Activated CD8-positive, alpha-beta memory T cell treated with anti-CD3 and anti-CD28 coated beads, Interleukin-2, amount 50 U/mL, for 1 hour (primary cell): ENCODE data around the gene OR8G1.
"Not testable (repeated sequence)": the region's sequence is repeated elsewhere in the genome, so short reads cannot be mapped to it uniquely, and the experiment has no call there.

Source experiments
- DNase-seq: peaks from one replicate; pipeline ENCODE4 v3.0.0-alpha.2; 2020; ENCODE audit errors: extremely low read depth

The OR8G1 gene

DNA sequence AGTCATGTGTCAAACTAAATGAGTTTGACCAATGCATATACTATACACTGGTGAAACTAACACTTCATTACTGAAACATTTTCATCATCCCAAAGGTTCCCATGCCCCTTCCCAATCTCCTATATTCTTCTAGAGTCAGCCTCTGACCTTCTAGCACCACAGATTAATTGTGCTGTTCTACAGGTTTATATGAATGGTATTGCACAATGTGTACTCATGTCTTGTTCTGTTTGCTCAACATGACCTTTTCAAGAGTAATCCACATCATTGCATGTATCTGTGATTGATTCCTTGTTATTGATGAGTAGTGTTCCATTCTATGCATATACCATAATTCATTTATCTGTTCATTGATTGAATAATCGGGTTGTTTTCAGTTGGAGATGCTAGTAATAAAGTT is 7.5 kb upstream of the OR8G1 start:
- DNase-seq: no peak

DNA sequence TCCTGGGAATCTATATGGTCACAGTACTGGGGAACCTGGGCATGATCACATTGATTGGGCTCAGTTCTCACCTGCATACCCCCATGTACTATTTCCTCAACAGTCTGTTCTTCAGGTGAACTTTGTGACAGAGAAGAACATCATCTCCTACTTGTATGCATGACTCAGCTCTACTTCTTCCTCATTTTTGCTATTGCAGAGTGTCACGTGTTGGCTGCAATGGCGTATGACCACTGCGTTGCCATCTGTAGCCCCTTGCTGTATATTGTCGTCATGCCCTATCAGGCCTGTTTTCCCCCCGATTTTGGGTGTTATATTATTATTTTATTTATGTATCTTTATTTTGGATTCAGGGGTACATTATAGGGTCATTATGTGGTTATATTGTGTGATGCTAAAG is 2.4 kb upstream of the OR8G1 start:
- no peak for DNase-seq

DNA sequence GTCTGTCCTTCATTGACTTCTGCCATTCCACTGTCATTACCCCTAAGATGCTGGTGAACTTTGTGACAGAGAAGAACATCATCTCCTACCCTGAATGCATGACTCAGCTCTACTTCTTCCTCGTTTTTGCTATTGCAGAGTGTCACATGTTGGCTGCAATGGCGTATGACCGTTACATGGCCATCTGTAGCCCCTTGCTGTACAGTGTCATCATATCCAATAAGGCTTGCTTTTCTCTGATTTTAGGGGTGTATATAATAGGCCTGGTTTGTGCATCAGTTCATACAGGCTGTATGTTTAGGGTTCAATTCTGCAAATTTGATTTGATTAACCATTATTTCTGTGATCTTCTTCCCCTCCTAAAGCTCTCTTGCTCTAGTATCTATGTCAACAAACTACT is 9.0 kb downstream of the OR8G1 start:
- DNase-seq: not testable (repeated sequence)

DNA sequence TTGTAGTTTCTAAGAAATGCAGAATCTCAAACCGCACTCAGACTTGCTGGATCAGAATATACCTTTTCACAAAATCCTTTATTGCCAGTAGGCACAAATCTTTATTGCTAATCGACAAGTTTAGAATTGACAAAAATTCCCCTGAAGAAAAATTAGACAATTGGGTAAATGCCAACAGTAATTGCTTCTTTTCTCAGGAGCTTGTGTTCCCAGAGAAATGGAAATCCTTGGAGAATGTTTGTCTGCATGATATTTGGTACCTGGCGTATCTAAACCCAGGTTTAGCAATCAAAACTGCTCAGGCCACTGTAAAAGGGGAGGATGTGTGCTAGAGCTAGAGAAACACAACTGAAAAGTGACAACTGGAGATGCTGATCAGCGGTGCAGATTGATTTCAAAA is 15.2 kb downstream of the OR8G1 start, which contains the start of gene OR8G5:
Gene OR8G5, plus strand, starts transcription at position 301 of the 400 bp plus-strand sequence. CDS start 8,556 bp downstream, outside the sequence.
- DNase-seq: no peak

DNA sequence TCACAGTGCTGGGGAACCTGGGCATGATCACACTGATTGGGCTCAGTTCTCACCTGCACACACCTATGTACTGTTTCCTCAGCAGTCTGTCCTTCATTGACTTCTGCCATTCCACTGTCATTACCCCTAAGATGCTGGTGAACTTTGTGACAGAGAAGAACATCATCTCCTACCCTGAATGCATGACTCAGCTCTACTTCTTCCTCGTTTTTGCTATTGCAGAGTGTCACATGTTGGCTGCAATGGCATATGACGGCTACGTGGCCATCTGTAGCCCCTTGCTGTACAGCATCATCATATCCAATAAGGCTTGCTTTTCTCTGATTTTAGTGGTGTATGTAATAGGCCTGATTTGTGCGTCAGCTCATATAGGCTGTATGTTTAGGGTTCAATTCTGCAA is 24.1 kb downstream of the OR8G1 start:
- DNase-seq: not testable (repeated sequence)

DNA sequence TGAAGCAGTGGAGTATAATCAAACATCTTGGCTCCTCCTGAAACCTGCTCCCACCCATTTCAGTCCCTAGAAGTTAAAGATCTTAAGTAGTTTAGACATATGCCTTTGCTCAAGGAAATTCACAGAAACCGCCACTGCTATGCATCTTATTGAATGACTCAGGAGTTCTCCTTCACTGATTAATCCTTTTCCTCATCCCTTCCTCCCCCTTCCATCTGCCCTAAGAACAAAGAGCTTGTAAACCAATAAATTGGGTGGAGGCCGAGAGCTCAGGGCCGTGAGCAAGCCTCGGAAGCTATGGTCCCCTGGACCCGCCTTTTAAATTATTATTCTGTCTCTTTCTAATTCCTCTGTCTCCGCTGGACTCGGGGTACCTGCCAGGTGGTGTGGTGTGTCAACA is 30.0 kb downstream of the OR8G1 start:
- not testable (repeated sequence) for DNase-seq

DNA sequence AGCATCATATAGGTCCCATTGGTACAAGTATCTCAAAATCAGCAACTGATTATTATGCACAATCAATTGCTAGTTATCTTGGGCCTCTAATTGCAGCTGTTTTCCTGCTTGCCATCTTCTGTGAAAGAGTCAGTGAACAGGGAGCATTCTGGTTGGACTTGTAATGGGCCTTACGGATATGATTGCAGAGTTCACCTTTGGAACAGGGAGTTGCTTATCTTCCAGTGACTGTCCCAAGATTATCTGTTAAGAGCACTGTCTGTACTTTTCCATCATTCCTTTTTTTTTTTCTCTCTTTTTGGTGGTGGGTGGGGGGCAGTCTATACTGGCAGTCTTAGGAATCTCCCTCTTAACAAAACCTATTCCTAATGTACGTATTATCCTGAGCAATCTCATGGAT is 33.1 kb downstream of the OR8G1 start:
- no peak for DNase-seq

DNA sequence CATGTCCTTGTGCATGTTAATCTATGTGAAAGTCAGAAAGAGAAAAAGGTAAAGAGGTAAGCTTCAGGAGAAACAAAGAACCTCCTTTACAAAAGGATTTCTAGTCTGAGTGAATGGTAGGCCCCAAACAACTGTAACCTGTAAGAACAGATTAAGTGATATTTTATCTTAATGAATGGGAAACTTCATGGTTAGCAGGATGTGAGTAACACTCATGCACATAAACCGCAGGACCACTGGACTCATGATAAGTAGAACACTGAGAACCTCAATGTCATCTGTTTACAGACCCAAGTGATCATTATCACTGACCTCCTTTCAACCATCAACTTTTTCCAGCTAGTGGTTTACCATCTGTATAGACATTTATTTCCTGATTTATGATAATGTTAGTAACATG is 35.2 kb downstream of the OR8G1 start:
- no peak for DNase-seq

DNA sequence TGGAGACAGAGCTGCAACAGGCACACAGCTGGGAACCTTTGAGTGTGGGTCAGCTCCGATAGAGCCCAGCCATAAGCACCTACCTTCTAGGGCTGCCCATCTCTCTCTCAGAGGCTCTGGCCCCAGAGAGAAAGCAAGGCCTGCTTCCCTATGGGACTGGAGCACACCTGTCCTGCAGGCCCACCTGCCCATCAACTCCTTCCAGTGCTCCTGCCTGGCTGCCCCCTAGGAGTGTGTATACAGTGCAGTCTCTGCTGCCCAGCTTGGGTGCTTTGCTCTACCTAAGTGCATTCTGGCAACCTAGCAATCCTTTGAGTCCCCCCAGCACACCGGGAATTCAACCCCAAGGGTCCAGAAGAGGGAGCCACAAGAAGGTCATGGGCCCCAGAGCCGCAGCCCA is 36.3 kb downstream of the OR8G1 start:
- no peak for DNase-seq

DNA sequence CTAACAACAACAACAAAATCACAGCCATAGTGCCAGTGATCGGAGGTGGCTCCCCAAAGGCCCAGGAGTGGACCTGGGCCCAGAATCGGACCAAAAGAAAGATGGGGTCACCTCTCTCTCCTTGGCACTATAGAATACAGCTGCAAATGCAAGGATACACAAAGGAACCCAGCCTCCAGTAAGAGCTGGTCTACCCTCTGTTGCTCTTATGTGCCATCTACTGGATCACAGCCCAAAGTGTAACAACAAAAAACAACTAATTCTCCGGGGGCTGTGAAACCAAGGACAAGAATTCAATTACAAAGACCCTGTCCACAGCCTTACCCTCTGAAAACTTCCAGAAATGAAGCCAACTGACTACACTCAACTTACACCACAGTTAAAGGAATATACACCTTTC is 36.9 kb downstream of the OR8G1 start:
- no peak for DNase-seq

DNA sequence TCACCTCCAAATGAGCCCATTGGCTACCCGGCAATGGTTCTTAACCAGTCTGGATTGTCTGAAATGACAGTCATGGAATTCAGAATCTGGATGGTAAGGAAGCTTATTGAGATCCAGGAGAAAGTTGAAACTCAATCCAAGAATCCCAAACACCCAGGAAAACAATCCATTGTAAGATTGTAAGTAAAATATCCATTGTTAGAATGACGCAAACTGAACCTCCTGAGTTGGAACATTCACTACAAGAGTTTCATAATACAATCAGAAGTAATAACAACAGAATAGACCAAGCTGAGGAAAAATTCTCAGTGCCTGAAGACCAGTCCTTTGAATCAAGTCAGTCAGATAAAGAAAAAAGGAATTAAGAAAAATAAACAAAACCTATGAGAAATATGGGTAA is 37.4 kb downstream of the OR8G1 start:
- no peak for DNase-seq

DNA sequence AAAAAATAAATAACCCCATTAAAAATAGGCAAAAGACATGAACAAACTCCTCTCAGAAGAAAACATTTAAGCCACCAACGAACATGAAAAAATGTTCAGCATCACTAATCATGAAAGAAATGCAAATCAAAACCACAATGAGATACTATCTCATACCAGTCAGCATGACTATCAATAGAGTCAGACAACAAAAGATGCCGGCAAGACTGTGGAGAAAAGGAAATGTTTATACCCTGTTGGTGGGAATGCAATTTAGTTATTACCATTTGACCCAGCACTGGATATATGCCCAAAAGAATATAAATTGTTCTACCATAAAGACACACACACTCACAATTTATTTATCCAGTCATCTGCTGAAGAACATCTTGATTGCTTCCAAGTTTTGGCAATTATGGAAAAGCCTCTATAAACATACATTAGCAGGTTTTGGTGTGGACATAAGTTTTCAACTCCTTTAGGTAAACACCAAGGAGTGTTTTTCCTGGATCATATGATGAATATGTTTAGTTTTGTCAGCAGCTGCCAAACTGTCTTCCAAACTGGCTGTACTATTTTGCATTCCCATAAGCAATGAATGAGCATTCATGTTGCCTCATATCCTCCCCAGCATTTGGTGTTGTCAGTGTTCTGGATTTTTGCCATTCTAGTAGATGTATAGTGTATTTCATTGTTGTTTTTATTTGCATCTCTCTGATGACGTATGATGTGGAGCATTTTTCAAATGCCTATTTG is 44.9 kb downstream of the OR8G1 start:
- DNase-seq: no peak

DNA sequence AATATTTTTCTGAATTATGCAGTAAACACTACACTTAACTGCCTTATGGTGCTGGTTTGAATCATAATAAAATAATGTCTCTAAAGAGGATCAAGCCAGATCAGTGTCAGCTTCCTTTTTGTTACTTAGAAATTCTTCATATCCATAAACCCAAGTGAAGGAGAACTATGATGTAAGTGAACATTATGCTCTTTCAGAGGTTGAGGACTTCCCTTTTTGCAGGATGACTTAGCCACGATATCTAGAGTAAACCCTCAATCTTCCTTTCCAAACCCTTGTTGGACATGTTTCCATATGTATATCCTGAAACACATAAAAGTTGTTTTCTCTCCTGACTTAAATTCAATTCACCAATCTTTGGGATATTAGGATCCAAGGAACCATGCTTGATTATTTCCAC is 53.8 kb downstream of the OR8G1 start:
- DNase-seq: no peak

DNA sequence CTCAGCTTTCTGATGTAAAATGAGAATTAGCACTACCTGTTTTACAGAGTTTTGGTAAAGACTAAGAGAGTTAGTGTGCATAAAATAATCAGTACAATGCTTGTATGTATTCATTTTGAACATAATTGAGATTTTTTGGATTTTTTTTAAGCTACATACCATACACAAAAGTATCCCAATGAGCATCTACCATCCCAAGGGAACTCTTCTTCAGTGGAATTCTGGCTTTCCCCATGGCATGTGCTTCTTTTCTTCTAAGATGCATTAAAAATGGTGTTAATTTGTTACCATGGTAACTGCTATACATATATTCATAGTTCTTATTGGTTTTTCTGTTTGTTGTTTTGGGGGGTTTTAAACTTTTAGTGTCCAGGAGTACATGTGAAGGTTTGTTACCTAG is 55.1 kb downstream of the OR8G1 start:
- DNase-seq: no peak

DNA sequence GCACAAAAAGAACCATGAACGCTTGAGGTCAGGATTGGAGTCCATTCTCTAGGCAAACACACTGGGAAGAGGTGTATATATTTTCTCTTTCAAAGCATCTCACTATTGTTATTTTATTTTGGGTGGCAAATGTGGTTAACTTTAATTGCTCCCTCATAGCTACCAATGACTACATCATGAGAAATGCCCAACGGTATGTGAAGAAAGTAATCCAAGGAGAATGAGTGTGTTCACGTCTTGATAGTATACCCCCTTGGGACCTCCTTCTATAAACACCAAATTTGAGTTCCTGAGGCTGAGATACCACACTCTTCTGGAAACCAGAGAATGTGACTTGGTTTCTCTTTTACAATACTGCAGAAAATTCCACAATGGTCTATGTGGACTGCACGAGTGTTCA is 57.0 kb downstream of the OR8G1 start:
- DNase-seq: no peak

DNA sequence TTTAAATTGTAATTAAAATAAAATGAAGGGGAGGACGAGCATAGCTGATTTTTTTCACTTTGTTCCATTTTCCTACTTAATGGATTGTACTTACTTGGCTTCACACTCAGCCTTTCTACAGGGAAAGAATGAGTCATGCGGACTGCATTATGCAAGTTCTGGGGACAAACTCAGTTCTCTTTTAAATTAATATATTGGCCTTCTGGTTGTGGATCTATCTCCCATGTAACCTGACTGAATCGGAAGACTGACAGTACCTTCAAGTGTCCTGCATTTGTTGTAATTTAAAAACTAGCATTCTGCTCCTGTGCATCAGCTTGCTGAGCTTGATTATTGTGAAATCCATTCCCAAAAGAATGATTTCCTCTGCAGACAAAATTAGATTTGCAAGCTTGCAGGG is 60.7 kb downstream of the OR8G1 start:
- DNase-seq: no peak

DNA sequence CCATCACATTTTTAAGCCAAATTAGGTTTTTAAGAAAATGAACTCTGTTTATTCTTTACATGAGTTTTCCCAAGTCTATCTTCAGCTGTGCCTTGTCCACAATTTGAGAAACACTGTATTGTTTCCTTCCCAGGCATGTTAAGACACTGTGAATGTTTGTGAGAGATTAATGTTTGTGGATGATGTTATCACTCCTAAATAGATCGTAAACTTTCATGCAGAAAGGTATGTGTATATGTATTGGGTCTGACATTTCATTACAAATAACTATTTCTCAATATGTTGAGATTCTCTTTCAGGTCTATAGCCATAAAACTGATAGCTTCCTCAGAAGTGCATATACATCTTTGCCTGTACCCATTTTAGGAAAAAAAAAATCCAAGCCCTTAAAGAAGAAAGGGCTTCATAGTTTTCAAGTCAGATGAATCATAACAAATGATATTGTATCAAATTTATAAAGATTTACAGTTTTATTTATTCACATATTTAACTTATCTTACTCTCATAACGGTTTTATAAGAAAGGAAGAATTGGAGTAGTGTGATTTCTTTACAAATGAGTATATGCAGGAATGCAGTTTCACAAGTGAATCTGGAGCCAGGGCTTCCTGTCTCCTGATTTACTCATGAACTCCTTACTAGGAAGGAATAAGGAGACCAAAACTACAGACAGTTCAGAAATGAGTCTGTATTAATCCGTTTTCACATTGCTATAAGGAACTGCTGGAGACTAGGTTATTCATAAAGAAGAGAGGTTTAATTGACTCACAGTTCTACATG is 61.6 kb downstream of the OR8G1 start:
- DNase-seq: no peak
